ENCODE results near the gene KLHDC3. TPM values are rescaled to one million over a fixed set of nuclear protein-coding genes. Genes with fewer than 3 reads are reported as not detected.

Gene KLHDC3
- total and polyA plus RNA-seq, 9 of the 15 experiments (the other 6 are each of a cell fraction or from before 2014, with no cell fraction given), result 4.5 to 171 (median 107) TPM

GRCh38 chr6:42974919-42975505 lies 39.0 kb upstream of the KLHDC3 start:
- H3K79me2 ChIP-seq (ENCODE audit: control insufficient read depth, insufficient read depth, low read length), result peaks cover 46% of the 10 kb centered on the region
- no peak overlapping the region; the same call in 1 of the 2 replicates for H3K4me2 ChIP-seq (ENCODE audit: insufficient read depth, low read length)
- WGBS (ENCODE audit: insufficient coverage, low coverage, missing lambda C conversion rate), result 59% methylated on average over 5 of the region's 5 CpGs
- no peak for TF ChIP-seq HNRNPL (IDR thresholded peaks at IDR 0.05; ENCODE audit: low read depth, low read length)
- TF ChIP-seq MYNN (IDR thresholded peaks at IDR 0.05), result 0 out of 2 replicates have a peak, but pooled peaks have one; percentile 15
- no peak for TF ChIP-seq MYNN (CRISPR knock-in tag; IDR thresholded peaks at IDR 0.05)
- TF ChIP-seq TRIM24 (IDR thresholded peaks at IDR 0.05), result no peak
- TF ChIP-seq KDM5B (IDR thresholded peaks at IDR 0.05; ENCODE audit: insufficient replicate concordance, low read depth, low read length), result peak; percentile 2
- no peak for TF ChIP-seq POLR3A (IDR thresholded peaks at IDR 0.05; ENCODE audit: borderline replicate concordance, extremely low read depth, insufficient read depth, insufficient read length)
- 0 out of 2 replicates have a peak, but pooled peaks have one; percentile 35 for TF ChIP-seq TGIF2 (CRISPR knock-in tag; IDR thresholded peaks at IDR 0.05)
- no peak for TF ChIP-seq ZNF561 (CRISPR knock-in tag; conservative IDR thresholded peaks at IDR 0.05)
- TF ChIP-seq SIRT6 (IDR thresholded peaks at IDR 0.05; ENCODE audit: low read depth, low read length), result no peak
- no peak for TF ChIP-seq ZBTB17 (CRISPR knock-in tag; IDR thresholded peaks at IDR 0.05)
- no peak for TF ChIP-seq EP300 (IDR thresholded peaks at IDR 0.05; ENCODE audit: low read length)
- peak; percentile 95 for TF ChIP-seq NFIC (IDR thresholded peaks at IDR 0.05)
- no peak for ATAC-seq
- peaks cover 39% of the 10 kb centered on the region for H3K36me3 ChIP-seq (ENCODE audit: control insufficient read depth, insufficient read depth, low read length)
- DNase-seq (ENCODE audit: extremely low read depth in 1 of 4, low spot score in 3 of 4), result peak in 1 of 4 experiments; percentile 53
- no peaks in the 10 kb centered on the region for H3K9me1 ChIP-seq (ENCODE audit: control insufficient read depth, insufficient read depth, low read length)
- FAIRE-seq, result no peak
- no peak overlapping the region for H2AFZ ChIP-seq (ENCODE audit: low read depth, low read length)
- in situ Hi-C loops (cut with MboI), result no loop called here
- 0 out of 3 replicates have a peak overlapping the region, but pooled peaks have one; percentile 13 for H3K27ac ChIP-seq (ENCODE audit: extremely low read depth, low read depth, low read length)
- H3K27me3 ChIP-seq (ENCODE audit: control insufficient read depth in 2 of 2, insufficient read depth in 2 of 2, low read length in 2 of 2), result no peaks in the 10 kb centered on the region
- POLR2A ChIA-PET, result interaction anchor here (0.6 to 3.4 kb wide), 5 partner anchors 9 to 46 kb away, joined by 3 to 22 read pairs (median 8); partner anchors contain the start of genes CNPY3 and PPP2R5D
- H3K9me3 ChIP-seq (replicated peaks; ENCODE audit: control insufficient read depth, insufficient read depth, low read depth, low read length), result no peaks in the 10 kb centered on the region
- H4K20me1 ChIP-seq (replicated peaks; ENCODE audit: control insufficient read depth, insufficient read depth, low read length), result peaks cover 5% of the 10 kb centered on the region; the same call in 1 of the 2 replicates
- H3K4me3 ChIP-seq, result no peak overlapping the region
- no TSS peak for BruUV-seq (replicated peaks)
- CTCF ChIA-PET (ENCODE audit: low intra/inter-chr PET ratio), result no interaction called here
- intact Hi-C loops (cut with micrococcal nuclease), result no loop called here
- no peak overlapping the region for H3K9ac ChIP-seq (ENCODE audit: insufficient read depth in 1 of 2, low read depth in 2 of 2, low read length in 2 of 2)
- H3K4me1 ChIP-seq (replicated peaks in 1 of 2; ENCODE audit: control insufficient read depth in 2 of 2, insufficient read depth in 2 of 2, low read length in 2 of 2), result peaks cover 38 to 42% of the 10 kb centered on the region in 2 experiments
